GM23248 (cell line): ENCODE results near the gene HMCN1. TPM values are rescaled to one million over a fixed set of nuclear protein-coding genes. Genes with fewer than 3 reads are reported as not detected.
"Not testable (repeated sequence)": the region's sequence is repeated elsewhere in the genome, so short reads cannot be mapped to it uniquely, and the experiment has no call there.

Experiments
- DNase-seq: peaks from one replicate; pipeline ENCODE4 v3.0.0-alpha.2; 2015
- H2AFZ ChIP-seq: fragments of 200-600 bp; sonication (generic); 2 replicates; pipeline ENCODE4 v1.6.1; 2016; ENCODE audit warnings: antibody characterized with exemption
- H3F3A ChIP-seq: fragments of 200-600 bp; sonication (generic); 2 replicates; pipeline ENCODE4 v1.6.1; 2016; ENCODE audit warnings: mild to moderate bottlenecking, antibody characterized with exemption, mixed run types; ENCODE audit not compliant: insufficient read depth
- H3K27ac ChIP-seq: fragments of 200-600 bp; sonication (generic); 2 replicates; pipeline ENCODE4 v1.5.1; 2016; ENCODE audit warnings: mild to moderate bottlenecking
- H3K27me3 ChIP-seq: fragments of 200-600 bp; sonication (generic); replicated peaks from 2 replicates; pipeline ENCODE4 v1.6.1; 2016; ENCODE audit warnings: mild to moderate bottlenecking; ENCODE audit not compliant: insufficient read depth
- H3K36me3 ChIP-seq: fragments of 200-600 bp; sonication (generic); 2 replicates; pipeline ENCODE4 v1.6.1; 2016; ENCODE audit warnings: low read depth, mild to moderate bottlenecking
- H3K4me1 ChIP-seq: fragments of 200-600 bp; sonication (generic); 2 replicates; pipeline ENCODE4 v1.6.1; 2016; ENCODE audit warnings: mild to moderate bottlenecking; ENCODE audit not compliant: insufficient read depth
- H3K4me2 ChIP-seq: fragments of 200-600 bp; sonication (generic); one replicate; pipeline ENCODE4 v1.6.1; 2016; ENCODE audit warnings: mild to moderate bottlenecking; ENCODE audit not compliant: unreplicated experiment
- H3K4me3 ChIP-seq: fragments of 200-600 bp; sonication (generic); 2 replicates; pipeline ENCODE4 v1.5.1; 2016; ENCODE audit warnings: mild to moderate bottlenecking
- H3K79me2 ChIP-seq: fragments of 200-600 bp; sonication (generic); 2 replicates; pipeline ENCODE4 v1.6.1; 2016; ENCODE audit warnings: mild to moderate bottlenecking; ENCODE audit not compliant: insufficient read depth
- H3K9ac ChIP-seq: fragments of 200-600 bp; sonication (generic); 2 replicates; pipeline ENCODE4 v1.6.1; 2016; ENCODE audit warnings: mild to moderate bottlenecking
- H3K9me2 ChIP-seq: fragments of 200-600 bp; sonication (generic); 2 replicates; pipeline ENCODE4 v1.6.1; 2016; ENCODE audit warnings: mixed run types, mild to moderate bottlenecking, moderate library complexity; ENCODE audit not compliant: insufficient read depth
- H3K9me3 ChIP-seq: fragments of 200-600 bp; sonication (generic); one replicate; pipeline ENCODE4 v1.6.1; 2017; ENCODE audit warnings: low read depth
- H4K20me1 ChIP-seq: fragments of 200-600 bp; sonication (generic); 2 replicates; pipeline ENCODE4 v1.6.0; 2016; ENCODE audit not compliant: insufficient read depth
- EZH2 ChIP-seq: fragments of 200-600 bp; sonication (generic); IDR thresholded peaks from 2 replicates; pipeline ENCODE4 v1.6.1; 2018; ENCODE audit warnings: antibody characterized with exemption, mild to moderate bottlenecking; ENCODE audit not compliant: insufficient read depth, poor library complexity, severe bottlenecking
- EZH2phosphoT487 ChIP-seq: fragments of 200-600 bp; sonication (generic); IDR thresholded peaks from 2 replicates; pipeline ENCODE4 v1.6.1; 2018; ENCODE audit warnings: antibody characterized with exemption, moderate library complexity, mild to moderate bottlenecking, low read depth; ENCODE audit not compliant: insufficient read depth
- WGBS, 2 experiments: methylation state at CpG; one replicate each; pipeline ENCODE4 v1.1.6; 2015 to 2017; ENCODE audit warnings: low lambda C conversion rate in 2 of 2, low coverage in 1 of 2; ENCODE audit errors: missing lambda C conversion rate in 2 of 2; 5-methylcytosine and 5-hydroxymethylcytosine counted together
- in situ Hi-C: fragments of 300-500 bp; cut with MboI; formaldehyde crosslinking; loops from 2 replicates; pipeline ENCODE4 v1.15.0; 2020
- polyA plus RNA-seq: library from polyadenylated mRNA; unstranded; fragments of >200 nt; fragmentation: Nextera tagmentation; extraction: Ambion mirVana; gene quantifications from 2 replicates; pipeline ENCODE4 v1.2.1, GENCODE V29; 2016
- total RNA-seq: library from RNA; depleted of rRNA; stranded (reverse); fragments of >200 nt; shearing (Covaris generic); gene quantifications from 2 replicates; pipeline ENCODE4 v1.2.3, GENCODE V29; 2014

HMCN1 gene
- total and polyA plus RNA-seq, 2 experiments from 2014 or later = 1.8 to 5.2 TPM

- Histone ChIP-seq H3K4me1 (peaks cover 21% of the 10 kb centered on the region), H3K79me2 (no peaks in the 10 kb centered on the region), H3K36me3 (no peaks in the 10 kb centered on the region), H3K27me3 (no peaks in the 10 kb centered on the region), H3F3A (peaks cover 26% of the 10 kb centered on the region), H3K9me2 (no peaks in the 10 kb centered on the region), H3K9me3 (no peaks in the 10 kb centered on the region), H3K27ac (no peak overlapping the region), H3K4me3 (no peak overlapping the region), H3K4me2 (peak overlapping the region; percentile 46), H4K20me1 (no peaks in the 10 kb centered on the region), H3K9ac (no peak overlapping the region), H2AFZ (peak overlapping the region; percentile 23; the same call in 1 of the 2 replicates)
- in situ Hi-C loops = loop anchor here (10.0 to 25.0 kb wide), 2 partner anchors 396 to 484 kb away; no protein-coding TSS in a partner anchor
- TF ChIP-seq EZH2 = no peak
- no peak for TF ChIP-seq EZH2phosphoT487
- 25 to 26% methylated on average over 4 of the region's 4 CpGs for whole genome bisulfite sequencing, 2 experiments
- DNase-seq = peak; percentile 66
These were observed 474.4 kb downstream of the HMCN1 start for GRCh38 chr1:186208405-186209129.

- no peak for DNase-seq
- Histone ChIP-seq H3K9ac (no peak overlapping the region), H4K20me1 (no peaks in the 10 kb centered on the region), H3K4me1 (peaks cover 27% of the 10 kb centered on the region), H3K9me2 (no peaks in the 10 kb centered on the region), H3K27me3 (no peaks in the 10 kb centered on the region), H3F3A (peaks cover 26% of the 10 kb centered on the region), H3K36me3 (no peaks in the 10 kb centered on the region), H3K79me2 (no peaks in the 10 kb centered on the region), H3K4me3 (no peak overlapping the region), H3K9me3 (no peaks in the 10 kb centered on the region), H3K27ac (no peak overlapping the region), H3K4me2 (no peak overlapping the region), H2AFZ (no peak overlapping the region)
- 92 to 93% methylated on average over 10 of the region's 10 CpGs for WGBS, 2 experiments
- in situ Hi-C loops = loop anchor here (25.0 kb wide), 1 partner anchor 398 kb away; no protein-coding TSS in a partner anchor
- TF ChIP-seq EZH2phosphoT487 (no peak), EZH2 (no peak)
These were observed 476.1 kb downstream of the HMCN1 start for GRCh38 chr1:186210258-186210657.

- not testable (repeated sequence) for H3K27me3 ChIP-seq, H3K9ac ChIP-seq, H3K27ac ChIP-seq, H3K4me3 ChIP-seq, H3K9me2 ChIP-seq, H3K4me2 ChIP-seq, H3K79me2 ChIP-seq, H3K9me3 ChIP-seq, H3K36me3 ChIP-seq, DNase-seq, H2AFZ ChIP-seq, H4K20me1 ChIP-seq
- Histone ChIP-seq H3K4me1 (peaks cover 29% of the 10 kb centered on the region), H3F3A (peaks cover 22% of the 10 kb centered on the region)
- in situ Hi-C loops = loop anchor here (25.0 kb wide), 1 partner anchor 399 kb away; no protein-coding TSS in a partner anchor
These were observed 477.4 kb downstream of the HMCN1 start for GRCh38 chr1:186211583-186211982.

- Histone ChIP-seq H3K9ac (no peak overlapping the region), H3F3A (peaks cover 13% of the 10 kb centered on the region), H3K4me2 (no peak overlapping the region), H3K4me1 (peaks cover 23% of the 10 kb centered on the region), H3K4me3 (no peak overlapping the region), H2AFZ (0 out of 2 replicates have a peak overlapping the region, but pooled peaks have one; percentile 60), H3K79me2 (no peaks in the 10 kb centered on the region), H3K9me2 (no peaks in the 10 kb centered on the region), H3K27ac (no peak overlapping the region), H4K20me1 (no peaks in the 10 kb centered on the region), H3K27me3 (no peaks in the 10 kb centered on the region), H3K9me3 (no peaks in the 10 kb centered on the region), H3K36me3 (no peaks in the 10 kb centered on the region)
- in situ Hi-C loops = loop anchor here (25.0 kb wide), 1 partner anchor 400 kb away; no protein-coding TSS in a partner anchor
- WGBS, 2 experiments = 43% methylated on average over 4 of the region's 4 CpGs
- DNase-seq = peak; percentile 90
- TF ChIP-seq EZH2phosphoT487 (no peak), EZH2 (no peak)
These were observed 478.5 kb downstream of the HMCN1 start for GRCh38 chr1:186212568-186213224.
